Sciatic nerve (tissue), 2 donors: Measurements from ENCODE around the gene TMEM238. TPM values are rescaled to one million over a fixed set of nuclear protein-coding genes. Genes with fewer than 3 reads are reported as not detected.

Source experiments
- ATAC-seq: fragments of 200-7000 bp; cut with Tn5 transposase; one replicate; pipeline ENCODE4 v1.9.1; 2020; ENCODE audit warnings: mild to moderate bottlenecking, moderate library complexity
- DNase-seq: peaks from one replicate; pipeline ENCODE4 v3.0.0-alpha.2; 2020; ENCODE audit warnings: low spot score
- intact Hi-C: fragments of 100-400 bp; cut with DNase I; formaldehyde crosslinking; loops from one replicate; pipeline ENCODE4 v1.14.2; 2022
- total RNA-seq: library from RNA; stranded (reverse); fragmentation: NEBNext Ultra II Directional; extraction: Animal tissue kit (Norgen Biotek cat#: 25700); gene quantifications from one replicate; pipeline ENCODE4 v1.2.1, GENCODE V29; 2021
- donor health status: DM: no; HTN: no; CAD: no.
- donor health status: DM: no; HTN: no; CAD: no.

TMEM238 gene
- total RNA-seq, 1 donor from 2014 or later = 2.9 TPM

DNA sequence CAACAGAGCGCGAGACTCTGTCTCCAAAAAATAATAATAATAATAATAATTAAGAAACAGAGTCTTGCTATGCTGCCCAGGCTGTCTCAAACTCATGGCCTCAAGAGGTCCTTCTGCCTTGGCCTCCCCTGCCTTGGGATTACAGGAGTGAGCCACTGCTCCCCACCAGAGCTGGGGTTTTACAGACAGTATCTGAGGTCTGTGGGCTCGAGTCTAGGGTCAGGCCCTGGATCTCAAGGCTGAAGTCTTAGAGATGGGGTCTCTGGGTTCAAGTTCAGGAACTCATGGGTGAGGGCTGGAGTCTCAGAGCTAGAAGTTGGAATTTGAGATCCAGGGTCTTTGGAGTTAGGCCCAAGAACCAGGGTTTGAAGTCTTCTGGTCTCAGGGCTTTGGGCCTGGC, 17.3 kb downstream of the TMEM238 start:
- DNase-seq = no peak
- no peak for ATAC-seq
- intact Hi-C loops = no loop called here

DNA sequence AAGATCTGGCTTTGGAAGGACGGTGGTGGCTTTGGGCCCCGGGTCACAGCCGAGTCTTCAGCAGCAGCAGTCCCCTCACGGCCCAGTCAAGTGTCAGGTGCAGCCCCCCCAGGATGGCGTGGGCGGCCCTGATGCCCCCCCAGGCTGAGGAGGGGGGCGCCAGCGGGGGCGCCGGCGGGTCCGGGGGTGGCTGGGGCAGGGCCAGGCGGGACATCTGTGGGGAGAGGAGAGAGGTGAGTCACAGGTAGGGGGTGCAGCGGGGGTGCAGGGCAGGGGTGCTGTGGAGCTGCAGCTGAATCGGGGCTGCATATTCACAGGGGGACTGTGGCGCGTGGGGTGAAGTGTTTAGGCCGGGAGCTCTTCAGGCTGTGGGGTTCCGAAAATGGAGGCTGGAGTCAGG, 18.1 kb downstream of the TMEM238 start:
- intact Hi-C loops = no loop called here
- no peak for ATAC-seq
- DNase-seq = no peak

DNA sequence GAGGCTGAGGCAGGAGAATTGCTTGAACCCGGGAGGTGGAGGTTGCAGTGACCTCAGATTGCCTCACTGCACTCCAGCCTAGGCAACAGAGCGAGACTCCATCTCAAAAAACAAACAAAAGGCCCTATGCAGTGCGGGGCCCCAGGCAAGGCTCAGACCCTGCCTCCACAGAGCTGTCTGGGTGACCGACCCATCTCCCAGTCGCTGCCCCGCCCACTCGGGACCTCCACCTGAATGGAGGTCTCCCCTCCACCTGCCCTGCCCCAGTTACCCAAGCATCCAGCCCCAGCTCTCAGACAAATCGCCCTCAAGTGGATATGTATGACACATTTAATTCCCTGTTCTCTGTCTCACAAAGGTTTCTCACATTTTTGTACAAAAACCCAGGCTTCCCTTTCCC, 18.8 kb downstream of the TMEM238 start:
- ATAC-seq = no peak
- intact Hi-C loops = no loop called here
- DNase-seq = no peak

DNA sequence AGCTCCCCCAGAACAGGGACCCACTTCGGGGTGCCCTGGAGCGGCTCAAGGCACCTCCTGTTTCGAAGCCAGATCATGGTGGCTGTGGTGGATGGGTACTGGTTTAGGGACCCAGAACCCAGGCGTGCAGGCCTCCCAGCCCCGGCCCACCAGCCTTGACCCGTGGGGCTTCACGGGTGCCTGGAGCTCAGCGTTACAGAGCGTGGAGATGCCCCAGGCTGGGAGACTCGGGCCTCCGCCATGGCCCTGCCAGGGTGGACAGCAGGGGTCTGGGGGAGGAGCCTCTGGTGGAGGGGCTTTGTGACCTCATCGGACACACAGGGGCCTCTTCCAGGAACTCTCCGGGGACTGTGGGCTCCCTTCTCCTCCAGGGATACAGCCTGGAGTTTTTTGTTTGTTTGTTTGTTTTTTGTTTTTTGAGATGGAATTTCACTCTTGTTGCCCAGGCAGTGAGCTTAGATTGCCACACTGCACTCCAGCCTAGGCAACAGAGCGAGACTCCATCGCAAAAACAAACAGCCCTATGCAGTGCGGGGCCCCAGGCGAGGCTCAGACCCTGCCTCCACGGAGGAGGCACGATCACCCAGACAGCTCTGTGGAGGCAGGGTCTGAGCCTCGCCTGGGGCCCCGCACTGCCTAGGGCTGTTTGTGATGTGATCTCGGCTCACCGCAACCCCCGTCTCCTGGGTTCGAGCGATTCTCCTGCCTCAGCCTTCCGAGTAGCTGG, 20.9 kb downstream of the TMEM238 start, which contains the start of gene GARIN5B:
Gene GARIN5B (minus strand): TSS at position 271 of the 727 bp plus-strand sequence. CDS start 194 bp downstream, at position 77.
- no peak for ATAC-seq
- no peak for DNase-seq
- intact Hi-C loops = no loop called here

DNA sequence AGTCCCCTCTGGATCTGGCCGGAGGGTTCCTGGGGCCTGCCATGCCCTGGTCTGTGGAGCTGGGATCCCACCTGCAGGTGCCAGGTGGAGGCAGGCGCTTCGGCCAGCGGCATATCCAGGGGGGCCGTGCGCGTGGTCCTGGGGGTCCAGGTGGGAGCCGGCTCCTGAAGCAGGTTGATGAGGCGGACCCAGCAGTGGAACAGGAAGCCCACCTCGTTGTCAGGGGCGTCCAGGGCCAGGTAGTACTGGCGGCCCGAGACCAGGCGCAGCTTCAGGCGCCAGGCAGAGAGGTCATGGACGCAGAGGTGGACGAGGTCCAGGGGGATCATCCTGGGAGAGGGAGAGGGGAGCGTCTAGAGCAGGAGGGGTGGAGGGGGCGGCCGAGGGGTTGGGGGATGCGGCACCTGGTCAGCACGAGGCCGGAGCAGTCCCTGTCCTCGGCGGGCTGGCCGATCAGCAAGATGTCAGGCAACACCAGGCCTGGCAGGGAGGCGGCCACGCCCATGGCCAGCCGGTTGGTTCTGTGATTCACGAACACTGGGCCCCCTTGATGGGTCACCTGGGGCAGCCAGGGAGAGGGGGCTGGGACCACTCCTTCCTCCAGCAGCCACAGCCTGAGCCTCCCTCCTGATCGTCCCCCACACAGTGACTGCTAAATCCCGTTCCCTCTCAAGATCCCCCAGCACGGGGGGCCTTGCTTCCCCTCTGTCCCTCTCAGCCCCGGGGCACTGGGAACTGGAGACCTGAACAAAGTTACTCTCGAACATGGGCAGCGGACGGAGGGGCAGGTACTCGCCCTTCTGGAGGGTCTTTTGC, 21.7 kb downstream of the TMEM238 start:
- intact Hi-C loops = no loop called here
- ATAC-seq (no peak), DNase-seq (no peak)

DNA sequence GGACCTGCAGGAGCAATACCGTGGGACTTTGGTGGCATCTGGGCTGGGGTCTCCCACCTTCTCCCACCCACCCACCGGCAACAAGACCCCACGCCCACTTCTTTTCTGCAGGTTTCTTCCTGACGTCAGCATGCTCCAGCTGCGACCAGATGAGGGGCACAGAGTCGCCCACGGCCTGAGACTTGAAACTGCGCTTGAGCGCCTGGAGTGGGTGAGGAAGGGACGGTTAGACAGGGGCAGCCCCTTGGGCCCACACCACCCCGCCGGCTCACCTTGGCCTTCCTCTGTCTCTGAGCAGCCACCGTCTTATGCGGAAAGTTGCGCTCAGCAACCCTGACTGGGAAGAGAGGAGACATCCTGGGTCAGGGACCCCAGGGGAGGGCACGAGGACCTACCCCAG, 23.2 kb downstream of the TMEM238 start:
- ATAC-seq = no peak
- intact Hi-C loops = no loop called here
- no peak for DNase-seq

DNA sequence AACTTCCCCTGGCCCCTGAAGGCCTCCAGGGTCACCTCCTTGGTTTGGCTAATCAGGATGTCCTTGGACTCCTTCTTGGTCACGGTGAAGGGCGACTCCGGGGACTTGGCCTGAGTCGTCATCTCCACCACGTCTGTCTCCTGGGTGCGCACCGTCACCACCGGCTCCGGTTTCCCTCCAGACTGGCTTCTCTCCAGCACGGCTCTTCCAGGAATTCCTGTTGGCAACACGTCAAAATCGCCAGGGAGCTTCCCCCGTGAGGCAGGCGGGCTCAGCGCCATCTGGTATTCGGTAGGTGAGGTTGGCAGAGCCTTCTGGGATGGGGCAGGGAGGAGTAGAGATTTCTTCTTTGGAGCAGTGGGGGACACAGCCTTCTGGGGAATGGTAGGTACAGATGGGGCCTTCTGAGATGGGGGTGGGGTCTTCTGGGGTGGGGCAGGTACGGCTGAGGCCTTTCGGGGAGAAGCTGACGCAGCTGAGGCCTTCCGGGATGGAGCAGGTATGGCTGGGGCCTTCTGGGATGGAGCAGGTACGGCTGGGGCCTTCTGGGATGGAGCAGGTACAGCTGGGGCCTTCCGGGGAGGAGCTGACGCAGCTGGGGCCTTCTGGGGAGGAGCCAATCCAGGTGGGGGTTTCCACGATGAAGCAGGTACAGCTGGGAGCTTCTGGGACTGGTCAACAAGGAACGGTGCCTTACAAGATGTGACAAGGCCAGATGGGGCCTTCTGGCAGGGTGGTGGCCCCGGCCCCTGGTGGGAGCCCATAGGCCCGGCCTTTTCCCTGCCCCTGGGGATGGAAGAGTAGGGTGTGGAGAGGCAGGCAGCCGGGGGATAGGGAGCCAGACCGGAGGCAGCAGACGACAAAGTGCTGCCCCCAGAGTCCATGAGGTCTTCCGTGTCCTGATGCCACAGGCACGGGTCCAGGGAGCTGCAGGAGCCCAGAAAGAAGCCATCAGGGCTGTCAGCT, 24.9 kb downstream of the TMEM238 start:
- intact Hi-C loops = no loop called here
- DNase-seq (no peak), ATAC-seq (no peak)

DNA sequence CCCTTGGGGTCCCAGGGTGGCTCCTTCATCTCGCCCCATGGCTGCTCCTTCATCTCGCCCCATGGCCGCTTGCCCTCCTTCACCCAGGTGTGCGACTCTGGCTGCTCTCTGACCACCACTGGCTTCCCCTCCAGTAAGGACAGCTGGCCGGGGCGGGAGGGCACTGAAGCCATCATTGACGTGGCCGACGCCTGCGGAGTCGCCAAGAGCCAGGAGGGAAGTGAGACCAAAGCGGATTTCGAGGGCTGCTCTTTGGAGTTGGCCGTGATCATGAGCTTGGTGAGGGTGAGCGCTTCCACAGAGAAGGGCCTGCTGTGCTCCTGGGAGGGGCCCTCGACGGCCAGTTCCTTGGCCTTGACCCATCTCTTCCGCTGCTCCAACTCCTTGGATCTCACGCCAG, 25.6 kb downstream of the TMEM238 start:
- no peak for DNase-seq
- ATAC-seq = no peak
- intact Hi-C loops = no loop called here

DNA sequence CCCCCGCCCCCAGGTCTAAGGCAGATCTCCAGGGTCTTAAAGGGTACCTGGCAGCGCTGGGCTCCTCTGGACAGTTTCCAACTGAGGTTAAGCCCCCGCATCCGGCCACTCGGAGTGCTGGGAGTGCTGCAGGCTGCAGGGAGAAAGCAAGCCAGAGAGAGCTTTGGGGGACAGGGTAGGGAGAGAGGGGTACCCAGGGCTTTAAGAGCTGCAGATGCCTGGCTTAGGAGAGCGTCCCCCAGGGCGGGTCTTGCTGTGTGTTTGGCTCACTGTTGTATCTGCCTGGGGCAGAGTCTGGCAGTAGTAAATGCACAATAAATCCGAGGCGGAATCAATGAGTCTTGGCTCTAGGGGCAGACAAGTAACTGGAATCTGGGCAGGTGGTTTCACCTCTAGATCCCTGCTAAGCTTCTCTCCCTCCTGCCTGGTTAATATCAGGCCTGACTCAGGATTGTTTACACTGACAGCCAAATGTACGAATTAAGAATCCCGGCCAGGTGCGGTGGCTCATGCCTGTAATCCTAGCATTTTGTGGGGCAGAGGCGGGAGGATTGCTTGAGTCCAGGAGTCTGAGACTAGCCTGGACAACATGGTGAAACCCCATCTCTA, 28.8 kb downstream of the TMEM238 start:
- DNase-seq = no peak
- intact Hi-C loops = no loop called here
- no peak for ATAC-seq

DNA sequence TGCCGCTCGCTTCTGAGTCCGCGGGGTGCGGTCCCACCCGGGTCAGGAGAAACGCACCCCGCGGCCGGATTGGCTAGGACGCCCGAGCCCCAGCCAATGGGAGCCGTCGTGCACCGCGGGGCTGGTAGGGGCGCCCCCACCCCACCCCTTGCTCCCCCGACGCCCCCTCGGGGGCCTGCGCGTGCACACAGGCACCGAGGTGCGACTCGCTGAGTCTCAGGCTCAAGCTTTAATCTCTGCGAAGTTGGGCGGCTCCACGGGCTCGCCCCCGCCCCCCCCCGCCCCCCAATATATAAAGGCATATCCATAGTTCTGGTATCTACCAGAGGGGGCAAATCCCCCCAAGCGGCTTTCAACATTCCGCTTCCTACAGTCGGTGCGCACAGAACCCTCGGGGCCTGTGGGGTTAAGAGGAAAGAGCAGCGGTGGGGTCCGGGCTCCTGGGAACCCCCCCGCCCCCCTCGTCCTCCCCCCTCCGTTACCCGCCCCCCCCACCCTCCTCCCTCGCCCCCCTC, 29.3 kb downstream of the TMEM238 start, which contains the start of gene COX6B2:
Gene COX6B2 (minus strand): TSS at position 22 of the 515 bp plus-strand sequence. CDS start 198 bp downstream, outside the sequence.
- ATAC-seq (no peak), DNase-seq (no peak)
- intact Hi-C loops = no loop called here

DNA sequence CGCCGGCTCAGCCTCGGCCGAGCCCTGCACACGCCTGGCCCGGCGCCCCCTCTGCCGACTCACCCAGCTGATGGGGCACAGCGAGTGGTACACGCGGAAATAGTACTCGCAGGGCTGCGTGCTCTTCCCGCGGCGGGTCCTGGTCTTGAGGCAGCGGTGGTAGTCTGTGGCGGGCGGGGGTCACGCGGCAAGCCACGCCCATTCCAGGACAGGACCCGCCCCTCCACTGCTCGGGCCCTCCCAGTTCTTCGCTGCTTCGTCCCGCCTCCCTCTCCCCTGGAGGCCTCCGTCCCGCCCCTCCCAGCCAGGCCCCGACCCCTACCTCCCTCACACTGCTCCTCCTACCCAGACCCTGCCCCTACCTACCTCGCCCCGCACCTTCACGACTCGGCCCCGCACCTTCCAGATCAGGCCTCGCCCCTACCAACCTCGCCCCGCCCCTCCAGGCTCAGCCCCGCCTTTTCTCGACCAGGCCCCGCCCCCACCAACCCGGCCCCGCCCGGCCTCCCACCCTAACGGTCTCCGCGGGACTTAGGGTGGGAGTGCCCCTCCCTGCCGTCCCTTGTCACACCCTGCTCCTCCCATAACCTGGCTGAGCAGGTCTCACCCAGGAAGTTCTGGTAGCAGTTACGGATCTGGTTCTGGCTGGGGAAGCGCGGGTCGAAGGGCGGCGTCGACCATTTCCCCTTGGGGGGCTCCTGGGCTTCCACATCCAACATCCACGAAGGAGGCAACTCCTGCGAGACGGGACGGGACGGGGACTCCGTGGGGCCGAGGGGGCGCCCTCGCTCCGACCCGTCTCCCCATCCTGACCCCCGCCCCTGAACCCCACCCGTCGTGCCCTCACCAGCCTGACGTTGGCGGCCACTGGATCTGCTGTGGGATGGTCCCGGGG, 30.0 kb downstream of the TMEM238 start:
- peak; percentile 89 for ATAC-seq
- intact Hi-C loops = no loop called here
- peak; percentile 78 for DNase-seq

DNA sequence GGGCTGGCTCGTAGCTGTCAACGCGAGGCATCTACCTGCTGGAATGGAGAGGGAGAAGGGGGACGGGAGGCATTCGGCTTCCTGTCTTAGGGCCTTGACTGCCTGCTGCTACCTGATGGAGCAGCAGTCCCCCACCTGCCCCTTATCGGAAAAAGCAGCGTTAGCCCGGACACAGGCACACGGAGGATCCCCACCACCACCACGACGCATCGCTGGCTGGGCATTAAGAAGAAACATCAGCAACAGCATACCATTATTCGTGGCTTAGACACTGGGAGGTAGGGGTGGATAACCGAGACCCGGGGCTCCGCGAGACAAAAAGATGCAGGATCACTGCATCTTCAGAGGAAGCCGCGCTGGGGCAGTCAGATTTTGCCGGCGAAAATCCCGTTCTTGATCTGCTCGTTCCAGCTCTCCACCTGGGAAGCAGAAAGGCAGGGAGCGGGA, 30.7 kb downstream of the TMEM238 start:
- DNase-seq = no peak
- no peak for ATAC-seq
- intact Hi-C loops = no loop called here

DNA sequence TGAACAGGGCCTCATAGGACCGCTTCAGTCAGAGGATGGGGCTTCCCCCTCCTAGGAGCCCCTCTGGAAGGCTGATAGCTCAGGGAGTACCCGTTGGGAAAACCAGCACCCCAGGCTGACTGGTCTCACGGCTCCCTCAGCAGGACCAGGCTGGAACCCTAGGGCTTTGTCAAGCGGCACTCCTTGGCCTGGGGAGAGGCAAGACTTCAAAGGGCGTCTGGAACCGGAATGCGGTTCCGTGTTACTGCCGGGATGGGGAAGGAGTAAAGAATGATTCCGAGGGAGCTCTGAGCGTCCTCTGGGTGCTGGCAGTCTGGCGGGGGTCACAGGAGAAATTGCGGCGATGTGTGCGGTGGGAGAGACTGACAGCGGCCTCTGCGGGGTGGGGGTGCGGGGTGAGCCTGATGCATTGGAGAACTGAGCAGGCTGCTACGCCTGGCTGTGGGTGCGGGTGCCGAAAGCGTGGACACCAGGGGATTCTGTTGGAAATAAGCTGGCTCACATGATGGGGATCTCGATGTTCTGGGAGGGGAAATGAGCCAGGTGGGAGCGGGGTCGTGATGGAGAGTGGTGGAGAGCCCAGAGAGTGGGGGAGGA, 31.4 kb downstream of the TMEM238 start:
- no peak for DNase-seq
- intact Hi-C loops = no loop called here
- ATAC-seq = no peak

DNA sequence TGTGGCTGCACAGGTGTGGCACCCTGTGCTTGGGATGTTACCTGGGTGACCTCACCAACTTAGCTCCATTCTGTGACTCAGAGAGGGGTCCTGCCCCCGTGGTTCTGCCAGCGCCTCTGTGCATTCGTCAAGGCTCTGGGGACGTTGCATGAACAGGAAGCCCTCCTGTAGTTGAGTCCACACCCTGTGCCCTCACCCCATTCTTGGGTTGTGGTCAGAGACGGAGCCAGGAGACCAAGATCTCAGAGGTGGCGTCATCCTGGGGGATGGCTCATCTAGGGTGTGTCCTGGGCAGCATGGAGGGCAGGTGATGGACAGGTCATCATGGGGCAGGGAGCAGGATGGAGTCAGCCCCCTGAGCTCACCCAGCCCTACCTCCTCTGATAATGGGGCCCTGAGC, 32.1 kb downstream of the TMEM238 start:
- ATAC-seq (no peak), DNase-seq (no peak)

DNA sequence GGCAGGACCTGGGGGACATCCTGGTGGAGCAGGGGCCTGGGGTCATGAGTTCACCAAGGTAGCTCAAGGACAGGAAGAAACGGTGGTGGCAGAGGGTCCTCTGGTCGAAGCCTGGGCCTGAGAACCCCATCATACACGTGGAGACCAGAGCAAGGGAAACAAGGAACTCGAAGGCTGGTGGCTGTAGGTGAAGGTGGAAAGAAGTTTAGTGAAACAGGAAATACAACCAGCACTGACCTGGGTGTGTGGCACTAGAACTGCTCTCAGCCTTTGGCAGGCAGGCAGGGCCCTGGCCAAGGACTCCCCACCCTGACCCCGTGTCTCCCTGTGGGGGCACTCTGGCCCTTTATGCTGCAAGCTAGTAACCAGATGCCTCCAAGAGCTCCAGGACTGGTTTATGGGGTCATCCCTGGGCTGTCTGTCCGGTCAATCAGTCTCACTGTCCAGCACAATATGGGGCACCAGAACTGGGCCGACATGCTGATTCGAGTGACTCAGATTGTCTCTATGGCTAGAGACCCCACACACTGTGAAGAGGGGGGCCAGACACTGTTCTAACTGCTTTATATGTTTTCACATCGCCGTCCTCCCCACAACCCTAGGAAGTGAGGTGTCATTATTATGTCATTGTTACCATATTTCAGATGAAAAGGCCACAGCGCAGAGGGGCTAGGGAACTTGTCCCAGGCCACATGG, 33.3 kb downstream of the TMEM238 start:
- ATAC-seq = no peak

More for the DNA sequence above, 32.1 kb downstream of the TMEM238 start:
- intact Hi-C loops = no loop called here

DNA sequence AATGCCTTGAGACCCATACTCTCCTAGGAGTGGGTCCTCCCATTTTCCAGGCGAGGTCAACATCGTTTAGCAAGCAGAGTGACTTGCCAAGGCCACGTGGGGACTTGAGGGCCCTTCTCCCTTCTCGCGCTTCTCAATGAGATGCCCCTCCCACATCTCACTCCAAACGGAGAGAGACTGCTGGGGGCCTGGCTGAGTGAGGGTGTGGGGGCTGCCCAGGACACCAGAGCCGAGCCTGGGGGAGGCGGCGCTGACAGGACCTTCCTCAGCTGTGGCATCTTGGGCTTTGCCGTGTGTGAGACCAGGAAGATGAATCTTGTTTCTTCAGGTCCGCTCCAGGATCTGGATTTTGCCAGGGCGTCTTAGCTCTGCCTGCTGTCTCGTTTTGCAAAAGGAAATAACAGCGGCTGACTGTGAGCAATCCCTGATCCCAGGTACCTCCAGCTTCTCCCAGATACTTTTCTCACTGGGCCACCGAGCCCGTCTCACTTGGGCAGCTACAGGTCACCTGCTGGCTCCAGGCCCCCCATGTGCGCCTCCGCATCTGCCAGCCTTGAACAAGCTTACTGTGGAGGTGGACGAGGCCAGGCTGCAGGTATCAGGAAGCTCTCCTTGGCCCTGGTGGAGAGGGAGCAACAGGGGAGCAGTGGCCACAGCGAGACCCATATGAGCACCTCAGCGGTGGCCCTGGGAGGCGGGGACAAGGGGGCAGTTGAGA, 35.6 kb downstream of the TMEM238 start:
- DNase-seq (no peak), ATAC-seq (no peak)
- intact Hi-C loops = no loop called here

More for the DNA sequence above, 33.3 kb downstream of the TMEM238 start:
- intact Hi-C loops = no loop called here
- no peak for DNase-seq
